Measurements from ENCODE around the gene SYNDIG1.

SYNDIG1 gene

GRCh38 chr20:24572140-24572539 is 102.7 kb downstream of the SYNDIG1 start:
- DNase-seq, result no peak

- no peak for DNase-seq
Measured at GRCh38 chr20:24572862-24573261, 103.4 kb downstream of the SYNDIG1 start.

- no peak for DNase-seq
Measured at GRCh38 chr20:24573557-24573956, 104.1 kb downstream of the SYNDIG1 start.

GRCh38 chr20:24574307-24574706 is 104.9 kb downstream of the SYNDIG1 start:
- DNase-seq, result no peak

GRCh38 chr20:24574797-24575196 is 105.4 kb downstream of the SYNDIG1 start:
- no peak for DNase-seq

- no peak for DNase-seq
Measured at GRCh38 chr20:24575811-24576210, 106.4 kb downstream of the SYNDIG1 start.

GRCh38 chr20:24576447-24576846 is 107.0 kb downstream of the SYNDIG1 start:
- DNase-seq, result no peak

- DNase-seq, result no peak
Measured at GRCh38 chr20:24577271-24577909, 108.0 kb downstream of the SYNDIG1 start.

- DNase-seq, result no peak
Measured at GRCh38 chr20:24578567-24579415, 109.4 kb downstream of the SYNDIG1 start.

- no peak for DNase-seq
Measured at GRCh38 chr20:24579475-24579874, 110.0 kb downstream of the SYNDIG1 start.

GRCh38 chr20:24580006-24580405 is 110.6 kb downstream of the SYNDIG1 start:
- DNase-seq, result no peak

GRCh38 chr20:24580855-24581254 is 111.4 kb downstream of the SYNDIG1 start:
- no peak for DNase-seq

GRCh38 chr20:24581443-24582170 is 112.2 kb downstream of the SYNDIG1 start:
- no peak for DNase-seq

- DNase-seq, result no peak
Measured at GRCh38 chr20:24582373-24583168, 113.1 kb downstream of the SYNDIG1 start.

- DNase-seq, result no peak
Measured at GRCh38 chr20:24583169-24583792, 113.9 kb downstream of the SYNDIG1 start.

GRCh38 chr20:24584078-24584477 is 114.6 kb downstream of the SYNDIG1 start:
- no peak for DNase-seq

- no peak for DNase-seq
Measured at GRCh38 chr20:24584538-24585356, 115.3 kb downstream of the SYNDIG1 start.

GRCh38 chr20:24585796-24586522 is 116.5 kb downstream of the SYNDIG1 start:
- DNase-seq, result no peak

GRCh38 chr20:24586523-24586840 is 117.1 kb downstream of the SYNDIG1 start:
- DNase-seq, result no peak

- no peak for DNase-seq
Measured at GRCh38 chr20:24587384-24588046, 118.1 kb downstream of the SYNDIG1 start.
